ENCODE measurements around the gene ASTL.
A peak's percentile ranks its signal among the peaks of the same experiment; 100 is the strongest.

The ASTL gene

GRCh38 chr2:96138179-96139145, at the start of gene ASTL:
Gene ASTL (minus strand): TSS chr2:96138502. CDS start chr2:96138436, 66 bp downstream.
- peak; percentile 33 for DNase-seq (ENCODE audit: low read depth, low spot score)

GRCh38 chr2:96186562-96186961, 48.3 kb upstream of the ASTL start:
- DNase-seq (ENCODE audit: low read depth, low spot score), result no peak

More at GRCh38 chr2:96138179-96139145, at the start of gene ASTL:
- H3K27ac ChIP-seq, result no peak within 1 kb of the TSS

GRCh38 chr2:96185516-96185915, 47.2 kb upstream of the ASTL start:
- no peak overlapping the region for H3K27ac ChIP-seq
- no peak for DNase-seq (ENCODE audit: low read depth, low spot score)

More at GRCh38 chr2:96186562-96186961, 48.3 kb upstream of the ASTL start:
- no peak overlapping the region for H3K27ac ChIP-seq

- no peak for DNase-seq (ENCODE audit: low read depth, low spot score)
- no peak overlapping the region for H3K27ac ChIP-seq
These were observed 46.7 kb upstream of the ASTL start for GRCh38 chr2:96184989-96185388.

- no peak overlapping the region for H3K27ac ChIP-seq
- DNase-seq (ENCODE audit: low read depth, low spot score), result no peak
These were observed 45.9 kb upstream of the ASTL start for GRCh38 chr2:96184188-96184587.

- H3K27ac ChIP-seq, result no peak overlapping the region
- DNase-seq (ENCODE audit: low read depth, low spot score), result no peak
These were observed 43.2 kb upstream of the ASTL start for GRCh38 chr2:96181529-96181928.

GRCh38 chr2:96180521-96180920, 42.2 kb upstream of the ASTL start:
- DNase-seq (ENCODE audit: low read depth, low spot score), result no peak

GRCh38 chr2:96180002-96180401, 41.7 kb upstream of the ASTL start:
- no peak overlapping the region for H3K27ac ChIP-seq
- no peak for DNase-seq (ENCODE audit: low read depth, low spot score)

More at GRCh38 chr2:96180521-96180920, 42.2 kb upstream of the ASTL start:
- H3K27ac ChIP-seq, result no peak overlapping the region

GRCh38 chr2:96176661-96177060, 38.4 kb upstream of the ASTL start:
- DNase-seq (ENCODE audit: low read depth, low spot score), result no peak
- H3K27ac ChIP-seq, result no peak overlapping the region

GRCh38 chr2:96175951-96176350, 37.6 kb upstream of the ASTL start:
- DNase-seq (ENCODE audit: low read depth, low spot score), result no peak

GRCh38 chr2:96174251-96175144, 36.2 kb upstream of the ASTL start:
- no peak for DNase-seq (ENCODE audit: low read depth, low spot score)
- no peak overlapping the region for H3K27ac ChIP-seq

More at GRCh38 chr2:96175951-96176350, 37.6 kb upstream of the ASTL start:
- H3K27ac ChIP-seq, result no peak overlapping the region

GRCh38 chr2:96171831-96172230, 33.5 kb upstream of the ASTL start:
- DNase-seq (ENCODE audit: low read depth, low spot score), result no peak
- H3K27ac ChIP-seq, result no peak overlapping the region

- DNase-seq (ENCODE audit: low read depth, low spot score), result no peak
- H3K27ac ChIP-seq, result no peak overlapping the region
These were observed 32.3 kb upstream of the ASTL start for GRCh38 chr2:96170626-96171025.

- no peak overlapping the region for H3K27ac ChIP-seq
These were observed 31.7 kb upstream of the ASTL start for GRCh38 chr2:96169868-96170507.

GRCh38 chr2:96167407-96168013, 29.2 kb upstream of the ASTL start:
- no peak overlapping the region for H3K27ac ChIP-seq
- no peak for DNase-seq (ENCODE audit: low read depth, low spot score)

More at GRCh38 chr2:96169868-96170507, 31.7 kb upstream of the ASTL start:
- no peak for DNase-seq (ENCODE audit: low read depth, low spot score)

- no peak for DNase-seq (ENCODE audit: low read depth, low spot score)
- H3K27ac ChIP-seq, result no peak overlapping the region
These were observed 26.3 kb upstream of the ASTL start for GRCh38 chr2:96164459-96165184.

GRCh38 chr2:96163768-96164429, 25.6 kb upstream of the ASTL start:
- no peak for DNase-seq (ENCODE audit: low read depth, low spot score)
- H3K27ac ChIP-seq, result no peak overlapping the region

- H3K27ac ChIP-seq, result no peak overlapping the region
- no peak for DNase-seq (ENCODE audit: low read depth, low spot score)
These were observed 25.1 kb upstream of the ASTL start for GRCh38 chr2:96163415-96163767.

- no peak overlapping the region for H3K27ac ChIP-seq
- DNase-seq (ENCODE audit: low read depth, low spot score), result no peak
These were observed 23.6 kb upstream of the ASTL start for GRCh38 chr2:96161898-96162297.

All from epithelial cell of prostate (primary cell).